Neuron (in vitro differentiated cells): ENCODE results near the gene PLA2G4F.
"Not testable (repeated sequence)": the region's sequence is repeated elsewhere in the genome, so short reads cannot be mapped to it uniquely, and the experiment has no call there.

Experiments used
- H2AFZ ChIP-seq: one replicate; pipeline ENCODE4 v1.6.1; 2013; ENCODE audit warnings: low read depth, mild to moderate bottlenecking, inconsistent platforms, low read length, moderate library complexity
- H3K27me3 ChIP-seq: one replicate; pipeline ENCODE4 v1.6.1; 2013; ENCODE audit warnings: low read length; ENCODE audit not compliant: insufficient read depth
- H3K36me3 ChIP-seq: one replicate; pipeline ENCODE4 v1.6.1; 2013; ENCODE audit warnings: low read length; ENCODE audit not compliant: insufficient read depth
- H3K4me1 ChIP-seq: one replicate; pipeline ENCODE4 v1.6.1; 2013; ENCODE audit warnings: low read length; ENCODE audit not compliant: insufficient read depth
- H3K4me3 ChIP-seq: 2 replicates; pipeline ENCODE4 v1.5.1; 2013; ENCODE audit warnings: mild to moderate bottlenecking, low read length, moderate library complexity
- H3K9me3 ChIP-seq: one replicate; pipeline ENCODE4 v1.6.1; 2013; ENCODE audit warnings: low read length

Gene PLA2G4F

DNA sequence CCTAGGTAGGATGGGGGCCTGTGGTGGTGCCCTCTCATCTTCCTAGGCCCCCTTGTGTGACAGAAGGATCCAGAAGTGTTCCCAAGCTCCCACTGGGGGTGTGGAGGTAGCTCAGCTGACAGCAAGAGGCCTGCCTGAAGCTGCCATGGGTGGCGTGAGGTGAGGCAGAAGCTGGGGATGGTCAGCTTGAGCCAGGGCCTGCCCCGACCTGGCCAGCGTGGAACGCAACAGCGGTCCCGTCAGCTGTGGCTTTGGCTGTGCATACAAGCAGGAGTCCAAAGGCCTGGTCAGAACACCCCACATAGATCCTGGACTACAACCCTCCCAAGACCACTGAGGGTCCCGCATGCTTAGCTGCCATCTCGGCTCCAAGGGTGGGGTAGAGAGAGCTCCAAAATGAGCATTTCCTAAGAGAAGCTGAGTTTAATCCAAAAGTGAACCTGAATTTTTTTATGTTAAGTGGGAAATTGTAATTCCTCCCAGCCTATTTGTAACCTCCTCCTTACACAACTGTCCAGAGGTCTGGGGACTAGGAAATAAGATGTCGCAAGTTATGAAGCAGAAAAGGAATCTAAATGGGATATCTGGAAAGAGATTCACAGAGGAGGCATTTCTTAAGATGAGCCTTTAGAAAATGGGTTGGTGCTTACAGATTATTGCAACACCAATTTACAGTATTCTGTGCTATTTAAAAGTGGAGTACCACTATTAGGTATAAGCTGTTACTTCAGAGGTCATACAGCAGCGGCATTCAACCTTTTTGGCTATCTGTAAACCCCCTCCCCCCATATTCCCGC, 52.1 kb downstream of the PLA2G4F start:
- Histone ChIP-seq H3K4me3 (no peak overlapping the region), H3K9me3 (peaks cover 3% of the 10 kb centered on the region), H3K4me1 (no peaks in the 10 kb centered on the region), H3K27me3 (peaks cover 3% of the 10 kb centered on the region), H2AFZ (no peak overlapping the region), H3K36me3 (no peaks in the 10 kb centered on the region)

DNA sequence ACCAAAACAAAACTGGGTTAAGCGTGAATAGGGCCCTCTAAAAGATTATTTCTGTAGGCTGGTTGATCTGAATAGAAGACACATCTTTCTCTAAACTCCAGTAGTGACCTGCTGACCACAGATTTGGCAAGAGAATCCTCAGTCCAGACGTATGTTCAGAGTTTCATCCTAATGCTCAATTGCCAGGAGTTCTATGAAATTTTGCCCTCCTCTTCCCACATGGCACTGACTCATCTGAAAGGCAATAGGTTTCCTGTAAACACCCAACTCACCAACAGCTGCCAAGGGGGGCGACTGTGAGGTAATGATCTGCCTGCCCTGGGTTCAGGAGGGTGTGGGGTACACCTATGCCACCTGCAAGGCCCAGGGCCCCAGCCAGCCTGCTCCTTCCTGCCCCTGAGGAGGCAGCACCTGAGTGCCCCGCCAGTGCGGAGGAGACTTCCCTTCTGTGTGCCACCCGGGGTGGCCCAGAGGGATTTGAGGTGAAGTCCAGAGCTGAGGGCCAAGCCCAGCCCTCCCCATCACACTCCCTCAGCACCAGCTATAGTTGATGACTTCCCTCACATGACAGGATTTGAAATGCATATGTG, 53.7 kb downstream of the PLA2G4F start:
- no peak overlapping the region for H3K4me3 ChIP-seq
- H2AFZ ChIP-seq: no peak overlapping the region
- peaks cover 3% of the 10 kb centered on the region for H3K27me3 ChIP-seq
- no peaks in the 10 kb centered on the region for H3K9me3 ChIP-seq
- no peaks in the 10 kb centered on the region for H3K4me1 ChIP-seq
- no peaks in the 10 kb centered on the region for H3K36me3 ChIP-seq

DNA sequence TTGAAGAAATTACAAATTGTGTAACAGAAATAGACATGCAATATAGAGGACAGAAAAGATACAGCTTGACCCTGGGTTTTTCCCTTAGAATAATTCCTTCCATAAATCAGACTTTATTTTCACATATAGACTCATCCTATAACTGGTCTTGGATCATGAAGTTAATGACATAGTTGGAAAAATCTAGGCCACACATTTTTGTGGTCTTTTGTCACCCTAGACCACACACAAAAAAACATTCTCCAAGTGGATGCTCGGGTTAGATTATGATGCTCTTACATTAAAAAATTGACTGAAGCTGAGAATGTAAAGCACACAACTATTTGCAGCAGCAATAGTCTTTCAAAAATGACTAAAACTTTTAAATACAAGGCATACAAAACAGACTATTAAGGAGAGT, 54.6 kb downstream of the PLA2G4F start:
- Histone ChIP-seq H3K36me3 (no peaks in the 10 kb centered on the region), H3K4me3 (no peak overlapping the region), H3K9me3 (no peaks in the 10 kb centered on the region), H2AFZ (no peak overlapping the region), H3K4me1 (no peaks in the 10 kb centered on the region), H3K27me3 (peaks cover 3% of the 10 kb centered on the region)

DNA sequence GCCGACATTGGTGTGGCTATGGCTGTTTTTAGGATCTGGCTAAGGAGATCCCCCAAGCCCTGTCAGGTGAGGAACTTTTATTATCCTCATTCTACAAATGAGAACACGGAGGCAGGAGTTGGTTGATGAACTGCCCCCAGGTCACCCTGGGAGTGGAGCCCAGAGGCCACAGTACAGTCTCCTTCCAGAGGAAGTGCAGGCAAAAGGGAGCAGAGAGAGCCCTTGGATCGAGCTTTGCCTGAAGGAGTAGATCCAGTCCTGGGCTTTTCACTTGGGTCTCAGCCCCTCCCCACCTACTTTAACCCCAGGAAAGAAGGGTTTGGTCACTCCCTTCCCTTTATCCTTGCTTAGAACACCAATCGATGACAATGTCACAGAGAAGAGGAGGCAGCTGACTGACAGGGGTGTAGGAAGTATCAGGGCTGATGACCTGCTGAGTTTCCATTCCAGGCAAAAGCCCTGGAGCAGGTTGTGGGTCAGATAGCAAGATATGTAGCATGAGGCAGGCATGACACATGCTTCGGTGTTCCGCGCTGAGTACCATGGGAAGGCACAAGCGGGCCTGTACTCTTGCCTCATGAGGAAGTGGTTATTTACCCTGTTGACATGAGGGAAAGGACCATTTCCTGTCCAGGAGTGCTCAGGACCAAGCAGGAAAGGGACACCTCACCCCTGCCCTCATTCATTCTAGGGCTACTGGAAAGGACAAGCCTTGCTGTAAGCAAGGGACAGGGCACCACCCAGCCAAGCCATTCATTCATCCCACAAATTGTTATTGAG, 56.2 kb downstream of the PLA2G4F start:
- Histone ChIP-seq H2AFZ (no peak overlapping the region), H3K4me3 (no peak overlapping the region), H3K36me3 (no peaks in the 10 kb centered on the region), H3K9me3 (no peaks in the 10 kb centered on the region), H3K4me1 (no peaks in the 10 kb centered on the region), H3K27me3 (peaks cover 3% of the 10 kb centered on the region)

- H3K27me3 ChIP-seq: no peaks in the 10 kb centered on the region
- no peak overlapping the region for H2AFZ ChIP-seq
- H3K36me3 ChIP-seq: no peaks in the 10 kb centered on the region
- H3K9me3 ChIP-seq: no peaks in the 10 kb centered on the region
- peaks cover 7% of the 10 kb centered on the region for H3K4me1 ChIP-seq
- no peak overlapping the region for H3K4me3 ChIP-seq
Measured at GRCh38 chr15:42097018-42097417, 59.4 kb downstream of the PLA2G4F start.

DNA sequence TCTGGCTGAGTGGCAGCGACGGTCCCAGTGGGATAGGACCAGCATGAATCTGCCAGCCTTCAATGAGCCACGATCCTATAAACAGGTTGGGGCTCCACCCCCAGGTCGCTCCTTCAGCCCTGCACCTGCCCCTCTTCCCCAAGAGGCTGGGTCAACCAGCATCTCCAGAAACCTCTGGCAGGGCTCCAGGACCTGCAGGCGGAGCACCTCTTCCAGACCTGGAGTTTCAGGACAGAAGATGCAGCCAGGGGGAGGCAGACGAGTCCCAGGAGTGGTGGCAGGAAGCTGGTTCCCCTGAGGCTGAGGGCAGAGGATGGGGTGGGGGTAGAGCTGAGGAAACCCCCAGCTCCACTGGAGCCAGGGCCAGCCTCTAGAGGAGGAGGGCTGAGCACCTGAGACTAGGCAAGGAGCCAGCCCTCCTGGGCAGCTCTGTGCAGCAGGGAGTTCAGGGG, 61.9 kb downstream of the PLA2G4F start, which contains the start of gene PLA2G4D:
TSS of gene PLA2G4D (minus strand) at position 51 of the 452 bp plus-strand sequence. CDS start 103 bp downstream, outside the sequence.
- Histone ChIP-seq H3K27me3 (no peaks in the 10 kb centered on the region), H3K4me3 (no peak within 1 kb of the TSS), H3K36me3 (no peaks in the 10 kb centered on the region)

DNA sequence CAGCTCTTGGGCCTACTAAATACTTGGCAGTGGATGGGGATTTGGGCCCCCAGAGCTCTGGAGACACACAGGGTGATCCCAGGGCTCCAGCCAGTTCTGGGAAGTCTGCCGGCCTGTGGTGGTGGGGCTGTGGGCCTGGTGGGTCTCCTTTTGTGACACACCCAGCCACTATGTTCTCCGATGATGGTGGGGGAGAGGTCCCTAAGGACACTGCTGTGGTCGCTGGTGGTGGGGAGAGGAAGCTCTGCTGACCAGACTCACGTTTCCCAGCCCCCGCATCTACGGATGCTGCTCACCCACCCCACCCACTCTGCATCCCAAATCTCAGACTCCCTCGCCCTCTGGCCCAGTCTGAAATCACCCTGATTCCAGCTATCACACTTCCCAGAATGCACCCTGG, 62.5 kb downstream of the PLA2G4F start:
- Histone ChIP-seq H3K36me3 (no peaks in the 10 kb centered on the region), H2AFZ (no peak overlapping the region), H3K4me1 (peaks cover 19% of the 10 kb centered on the region), H3K9me3 (no peaks in the 10 kb centered on the region), H3K27me3 (no peaks in the 10 kb centered on the region), H3K4me3 (no peak overlapping the region)

More for the DNA sequence above, 61.9 kb downstream of the PLA2G4F start, which contains the start of gene PLA2G4D:
- peaks cover 19% of the 10 kb centered on the region for H3K4me1 ChIP-seq
- H2AFZ ChIP-seq: no peak within 1 kb of the TSS
- no peaks in the 10 kb centered on the region for H3K9me3 ChIP-seq

GRCh38 chr15:42092398-42093318, 63.8 kb downstream of the PLA2G4F start:
- Histone ChIP-seq H3K9me3 (no peaks in the 10 kb centered on the region), H3K4me3 (no peak overlapping the region), H3K36me3 (no peaks in the 10 kb centered on the region), H3K4me1 (peaks cover 19% of the 10 kb centered on the region), H3K27me3 (no peaks in the 10 kb centered on the region), H2AFZ (no peak overlapping the region)

GRCh38 chr15:42091753-42092397, 64.6 kb downstream of the PLA2G4F start:
- Histone ChIP-seq H2AFZ (peak overlapping the region; percentile 68), H3K4me1 (peaks cover 19% of the 10 kb centered on the region)
- not testable (repeated sequence) for H3K9me3 ChIP-seq, H3K4me3 ChIP-seq, H3K36me3 ChIP-seq, H3K27me3 ChIP-seq

DNA sequence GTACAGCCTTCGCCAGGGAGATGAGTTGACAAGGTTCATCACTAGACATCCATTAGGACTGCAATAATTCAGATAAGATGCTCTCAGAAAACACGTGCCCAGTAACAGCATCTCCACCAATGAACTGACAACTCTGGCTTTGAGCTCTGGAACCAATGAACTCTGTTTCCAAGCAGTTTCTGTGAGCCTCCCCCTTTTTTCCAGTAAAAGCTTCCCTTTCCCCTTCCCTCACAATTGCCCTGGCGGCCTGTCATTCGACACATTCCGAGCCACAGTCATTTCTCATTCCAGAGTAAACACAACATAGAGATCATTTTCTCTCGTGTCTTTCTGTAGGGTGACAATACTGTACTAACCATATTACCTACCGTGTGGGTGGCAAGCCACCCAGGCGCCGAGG, 65.7 kb downstream of the PLA2G4F start:
- Histone ChIP-seq H3K36me3 (no peaks in the 10 kb centered on the region), H3K27me3 (no peaks in the 10 kb centered on the region), H2AFZ (no peak overlapping the region), H3K9me3 (no peaks in the 10 kb centered on the region), H3K4me3 (no peak overlapping the region), H3K4me1 (peaks cover 19% of the 10 kb centered on the region)

DNA sequence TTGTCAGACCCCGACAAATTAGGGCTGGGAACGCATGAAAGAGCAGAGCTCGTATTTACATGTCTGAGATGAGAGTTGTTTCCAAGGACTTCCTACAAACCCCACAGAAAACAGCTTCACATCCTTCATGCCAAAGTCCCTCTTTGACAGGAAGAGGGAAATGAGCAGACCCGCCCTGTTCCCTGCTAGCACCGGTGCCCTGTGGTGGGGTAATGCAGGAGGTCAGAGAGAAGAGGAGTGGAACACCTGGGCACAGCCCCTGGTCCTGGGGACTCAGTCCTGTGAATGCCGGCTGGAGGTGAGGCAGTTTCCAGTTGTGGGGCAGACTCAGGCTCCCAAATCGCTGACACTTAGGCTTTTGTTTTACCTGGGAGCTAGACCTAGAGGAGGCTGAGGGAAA, 66.1 kb downstream of the PLA2G4F start:
- H3K4me3 ChIP-seq: no peak overlapping the region
- H3K27me3 ChIP-seq: peaks cover 2% of the 10 kb centered on the region
- H3K4me1 ChIP-seq: peaks cover 19% of the 10 kb centered on the region
- no peaks in the 10 kb centered on the region for H3K9me3 ChIP-seq
- H2AFZ ChIP-seq: no peak overlapping the region
- H3K36me3 ChIP-seq: no peaks in the 10 kb centered on the region

DNA sequence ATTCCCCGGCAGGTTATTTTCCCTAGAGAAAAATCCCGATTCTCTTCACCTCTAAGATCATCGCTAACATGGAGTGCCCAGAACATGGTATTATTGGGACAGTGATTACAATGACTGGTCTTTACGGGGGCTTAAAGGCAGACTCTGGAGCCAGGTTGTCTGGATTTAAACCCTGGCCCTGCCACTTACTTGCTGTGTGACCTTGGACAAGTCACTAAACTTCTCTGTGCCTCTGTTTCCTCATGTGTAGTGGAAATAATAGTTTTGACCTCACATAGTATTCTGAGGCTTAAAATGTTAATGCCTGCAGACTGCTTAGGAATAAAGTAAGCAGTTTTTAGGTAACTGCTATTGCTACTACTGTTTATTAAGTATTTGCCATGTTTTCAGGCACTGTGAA, 66.5 kb downstream of the PLA2G4F start:
- peaks cover 19% of the 10 kb centered on the region for H3K4me1 ChIP-seq
- H3K27me3 ChIP-seq: peaks cover 3% of the 10 kb centered on the region
- H3K9me3 ChIP-seq: no peaks in the 10 kb centered on the region

More for the DNA sequence above, 66.5 kb downstream of the PLA2G4F start:
- Histone ChIP-seq H3K4me3 (no peak overlapping the region), H3K36me3 (no peaks in the 10 kb centered on the region), H2AFZ (no peak overlapping the region)
